D721Med (cell line): ENCODE measurements around the gene HMGN3.

Experiments used
- DNase-seq: peaks from one replicate; pipeline ENCODE4 v3.0.0; 2011; ENCODE audit warnings: low spot score; ENCODE audit not compliant: insufficient read length
- FAIRE-seq: peaks from 2 replicates; lab custom pipeline; 2011; peaks lifted over from hg19 to GRCh38; lab: Jason Lieb, UNC
- CTCF ChIP-seq: IDR thresholded peaks from 2 replicates; pipeline ENCODE4 v1.5.1; 2012; ENCODE audit warnings: mild to moderate bottlenecking, control low read depth; ENCODE audit not compliant: insufficient read depth; ENCODE audit errors: missing control alignments

Gene HMGN3

GRCh38 chr6:79152269-79152737 is 82.2 kb downstream of the HMGN3 start:
- no peak for DNase-seq
- FAIRE-seq = no peak
- TF ChIP-seq CTCF = no peak
